IMR-90 (cell line): ENCODE results near the gene RAPGEFL1. TPM values are rescaled to one million over a fixed set of nuclear protein-coding genes. Genes with fewer than 3 reads are reported as not detected.

Experiments
- ATAC-seq: fragments of 200-7000 bp; cut with Tn5 transposase; 2 replicates; pipeline ENCODE4 v1.9.1; 2020; ENCODE audit warnings: low read depth, mild to moderate bottlenecking, moderate library complexity
- BruUV-seq: library from RNA; stranded (reverse); fragments of 400-500 nt; replicated peaks from 2 replicates; lab custom pipeline; 2021; lab: Mats Ljungman, UMichigan
- CTCF ChIA-PET: fragments of 300-600 bp; formaldehyde crosslinking; extraction: SDS; loops from one replicate; lab custom pipeline; 2021; ENCODE audit warnings: antibody characterized with exemption; lab: Yijun Ruan, JAX
- POLR2A ChIA-PET: fragments of 300-600 bp; sonication (Branson Sonifier 250); formaldehyde crosslinking; loops from one replicate; lab custom pipeline; 2022; ENCODE audit warnings: antibody characterized with exemption; ENCODE audit not compliant: unreplicated experiment; lab: Charles Lee
- DNase-seq: peaks from one replicate; pipeline ENCODE4 v3.0.0; 2013
- H2AFZ ChIP-seq: replicated peaks from 2 replicates; pipeline ENCODE3; 2013; ENCODE audit warnings: low read length, mild to moderate bottlenecking; ENCODE audit not compliant: poor library complexity
- H2AK5ac ChIP-seq: 2 replicates; pipeline ENCODE4 v1.6.1; 2013; ENCODE audit warnings: low read depth, low read length, inconsistent platforms
- H2AK9ac ChIP-seq: replicated peaks from 2 replicates; pipeline ENCODE3; 2013; ENCODE audit warnings: mild to moderate bottlenecking, low read depth, low read length, moderate library complexity; ENCODE audit not compliant: poor library complexity
- H2BK120ac ChIP-seq: 2 replicates; pipeline ENCODE4 v1.6.1; 2013; ENCODE audit warnings: low read depth, low read length, inconsistent platforms
- H2BK15ac ChIP-seq: 3 replicates; pipeline ENCODE4 v1.6.1; 2013; ENCODE audit warnings: low read depth, low read length, inconsistent platforms
- H2BK20ac ChIP-seq: 2 replicates; pipeline ENCODE4 v1.6.1; 2013; ENCODE audit warnings: low read depth, mild to moderate bottlenecking, inconsistent platforms, low read length, moderate library complexity
- H2BK5ac ChIP-seq: 2 replicates; pipeline ENCODE4 v1.6.1; 2013; ENCODE audit warnings: mild to moderate bottlenecking, low read depth, low read length, inconsistent platforms; ENCODE audit not compliant: poor library complexity, severe bottlenecking
- H3K14ac ChIP-seq: replicated peaks from 2 replicates; pipeline ENCODE4 v1.6.1; 2013; ENCODE audit warnings: low read depth, low read length, inconsistent platforms
- H3K18ac ChIP-seq: 2 replicates; pipeline ENCODE4 v1.6.1; 2013; ENCODE audit warnings: low read depth, low read length, control low read depth
- H3K23ac ChIP-seq: 2 replicates; pipeline ENCODE4 v1.6.1; 2013; ENCODE audit warnings: low read depth, low read length, inconsistent platforms
- H3K27ac ChIP-seq: 2 replicates; pipeline ENCODE4 v1.5.1; 2013; ENCODE audit warnings: mild to moderate bottlenecking, control low read depth, low read length; ENCODE audit not compliant: insufficient read depth
- H3K27me3 ChIP-seq: 2 replicates; pipeline ENCODE4 v1.6.1; 2013; ENCODE audit warnings: low read length; ENCODE audit not compliant: control insufficient read depth, insufficient read depth
- H3K36me3 ChIP-seq: 2 replicates; pipeline ENCODE4 v1.6.1; 2013; ENCODE audit warnings: low read length, mixed read lengths; ENCODE audit not compliant: control insufficient read depth, insufficient read depth
- H3K4ac ChIP-seq: 2 replicates; pipeline ENCODE4 v1.6.1; 2013; ENCODE audit warnings: low read depth, low read length, inconsistent platforms
- H3K4me1 ChIP-seq: 2 replicates; pipeline ENCODE4 v1.6.1; 2013; ENCODE audit warnings: low read length, mixed read lengths; ENCODE audit not compliant: control insufficient read depth, insufficient read depth
- H3K4me2 ChIP-seq: 2 replicates; pipeline ENCODE4 v1.6.1; 2013; ENCODE audit warnings: low read depth, mild to moderate bottlenecking, control low read depth, low read length, moderate library complexity
- H3K4me3 ChIP-seq: 2 replicates; pipeline ENCODE4 v1.5.1; 2013; ENCODE audit warnings: low read depth, mild to moderate bottlenecking, control low read depth, low read length, moderate library complexity; ENCODE audit not compliant: insufficient read depth
- H3K56ac ChIP-seq: 2 replicates; pipeline ENCODE4 v1.6.1; 2013; ENCODE audit warnings: low read length, inconsistent platforms; ENCODE audit not compliant: insufficient read depth; ENCODE audit errors: extremely low read depth
- H3K79me1 ChIP-seq, 2 experiments: 2 replicates each; pipeline ENCODE4 v1.6.1; 2013; ENCODE audit warnings: low read length in 2 of 2, inconsistent platforms in 1 of 2, low read depth in 1 of 2
- H3K9ac ChIP-seq: 2 replicates; pipeline ENCODE4 v1.6.1; 2013; ENCODE audit warnings: low read depth, low read length, control low read depth
- H3K9me1 ChIP-seq: 2 replicates; pipeline ENCODE4 v1.6.1; 2013; ENCODE audit warnings: low read length, inconsistent platforms; ENCODE audit not compliant: insufficient read depth
- H3K9me3 ChIP-seq: 2 replicates; pipeline ENCODE4 v1.6.1; 2013; ENCODE audit warnings: low read length; ENCODE audit not compliant: control insufficient read depth, insufficient read depth
- H4K20me1 ChIP-seq: 2 replicates; pipeline ENCODE4 v1.6.1; 2013; ENCODE audit warnings: low read length, inconsistent platforms; ENCODE audit not compliant: insufficient read depth
- H4K5ac ChIP-seq: 2 replicates; pipeline ENCODE4 v1.6.1; 2013; ENCODE audit warnings: mild to moderate bottlenecking, low read depth, low read length, control low read depth
- H4K8ac ChIP-seq, 2 experiments: 2 replicates each; pipeline ENCODE4 v1.6.1; 2013; ENCODE audit warnings: low read depth in 2 of 2, low read length in 2 of 2, control low read depth in 1 of 2, inconsistent platforms in 1 of 2
- H4K91ac ChIP-seq: 2 replicates; pipeline ENCODE4 v1.6.1; 2013; ENCODE audit warnings: low read depth, low read length, inconsistent platforms; ENCODE audit not compliant: insufficient read depth
- MAZ ChIP-seq: IDR thresholded peaks from 2 replicates; pipeline ENCODE4 v1.6.1; 2012; ENCODE audit warnings: low read depth, mild to moderate bottlenecking, low read length, improper control_type of control experiment, moderate library complexity, borderline replicate concordance
- NFE2L2 ChIP-seq: fragments of 150-350 bp; IDR thresholded peaks from 2 replicates; pipeline ENCODE4 v1.6.1; 2016; ENCODE audit warnings: low read depth, mild to moderate bottlenecking, low read length
- POLR2A ChIP-seq: IDR thresholded peaks from 2 replicates; pipeline ENCODE4 v1.6.1; 2012; ENCODE audit warnings: mild to moderate bottlenecking, low read depth, low read length
- WGBS, 2 experiments: methylation state at CpG; one replicate each; pipeline versions ENCODE4 v1.1.5 to v1.1.7; 2013; ENCODE audit warnings: missing lambda C conversion rate in 2 of 2; ENCODE audit not compliant: insufficient read length in 1 of 2; ENCODE audit errors: extremely low coverage in 2 of 2; 5-methylcytosine and 5-hydroxymethylcytosine counted together
- dilution Hi-C: fragments of 300-500 bp; cut with HindIII; formaldehyde crosslinking; loops from one replicate; pipeline ENCODE4 v1.14.3; 2018; ENCODE audit warnings: low sequenced_read_pairs; ENCODE audit not compliant: unreplicated experiment
- in situ Hi-C: fragments of 300-500 bp; cut with MboI; formaldehyde crosslinking; loops from 3 replicates; pipeline ENCODE4 v1.14.3; 2019; ENCODE audit warnings: low sequenced_read_pairs, inconsistent platforms, mixed read lengths
- intact Hi-C: fragments of 100-400 bp; cut with micrococcal nuclease; formaldehyde crosslinking; loops from 2 replicates; pipeline ENCODE4 v1.10.0; 2022
- polyA plus RNA-seq, 3 experiments: library from polyadenylated mRNA; depleted of rRNA; stranded (reverse); fragments of >200 nt; gene quantifications; 2 replicates each; pipeline ENCODE4 v1.2.3, GENCODE V29; 2012; ENCODE audit warnings: low replicate concordance in 1 of 3
- total RNA-seq: library from RNA; depleted of rRNA; stranded (reverse); fragments of >200 nt; gene quantifications from 2 replicates; pipeline ENCODE4 v1.2.3, GENCODE V29; 2012
- TF ChIP-seq, protein P1 (sequence below): fragments of 150-350 bp; IDR thresholded peaks from 2 replicates; pipeline ENCODE4 v1.6.1; 2017; ENCODE audit warnings: mild to moderate bottlenecking, antibody characterized with exemption, low read length, low read depth

RAPGEFL1 gene
- total and polyA plus RNA-seq, 2 of the 4 experiments (the other 2 are of a cell fraction), result 0.54 to 5.6 TPM

- intact Hi-C loops, result no loop called here
- no peak overlapping the region for H2BK15ac ChIP-seq
- H3K79me1 ChIP-seq, result peaks cover 30 to 55% of the 10 kb centered on the region in 2 experiments
- WGBS, 2 experiments, result 80% methylated on average over 1 of the region's 3 CpGs; no CpG with 5 or more reads in 1 of the 2 experiments
- no peak overlapping the region for H3K23ac ChIP-seq
- H3K9me3 ChIP-seq, result no peaks in the 10 kb centered on the region
- POLR2A ChIA-PET, result no interaction called here
- no peak overlapping the region for H3K9ac ChIP-seq
- no peak overlapping the region for H3K4me3 ChIP-seq
- no peak overlapping the region for H4K8ac ChIP-seq
- DNase-seq (no peak), ATAC-seq (no peak)
- H2BK120ac ChIP-seq, result no peak overlapping the region
- CTCF ChIA-PET, result interaction anchor here (1.3 kb wide), 1 partner anchor 35 kb away, joined by 4 read pairs; no protein-coding TSS in a partner anchor
- H3K27me3 ChIP-seq, result no peaks in the 10 kb centered on the region
- H3K36me3 ChIP-seq, result peaks cover 38% of the 10 kb centered on the region
- H4K91ac ChIP-seq, result no peak overlapping the region
- in situ Hi-C loops, result no loop called here
- H3K4me1 ChIP-seq, result no peaks in the 10 kb centered on the region
- H2BK5ac ChIP-seq, result no peak overlapping the region
- H3K14ac ChIP-seq, result no peak overlapping the region
- H2AFZ ChIP-seq, result no peak overlapping the region
- no peak overlapping the region for H2BK20ac ChIP-seq
- dilution Hi-C loops, result no loop called here
- no peak overlapping the region for H2AK5ac ChIP-seq
- H3K4ac ChIP-seq, result no peak overlapping the region
- H3K9me1 ChIP-seq, result peaks cover 7% of the 10 kb centered on the region
- no peak overlapping the region for H2AK9ac ChIP-seq
- H4K20me1 ChIP-seq, result peaks cover 13% of the 10 kb centered on the region
- H4K5ac ChIP-seq, result no peak overlapping the region
- no peak overlapping the region for H3K18ac ChIP-seq
- H3K4me2 ChIP-seq, result no peak overlapping the region
- no peak overlapping the region for H3K27ac ChIP-seq
- H3K56ac ChIP-seq, result no peak overlapping the region
- no TSS peak for BruUV-seq
- no peak for TF ChIP-seq NFE2L2
- TF ChIP-seq, protein P1, sequence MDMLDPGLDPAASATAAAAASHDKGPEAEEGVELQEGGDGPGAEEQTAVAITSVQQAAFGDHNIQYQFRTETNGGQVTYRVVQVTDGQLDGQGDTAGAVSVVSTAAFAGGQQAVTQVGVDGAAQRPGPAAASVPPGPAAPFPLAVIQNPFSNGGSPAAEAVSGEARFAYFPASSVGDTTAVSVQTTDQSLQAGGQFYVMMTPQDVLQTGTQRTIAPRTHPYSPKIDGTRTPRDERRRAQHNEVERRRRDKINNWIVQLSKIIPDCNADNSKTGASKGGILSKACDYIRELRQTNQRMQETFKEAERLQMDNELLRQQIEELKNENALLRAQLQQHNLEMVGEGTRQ, result no peak
- no peak for TF ChIP-seq MAZ
- no peak for TF ChIP-seq POLR2A
Measured at GRCh38 chr17:40148527-40148926, 28.7 kb upstream of the RAPGEFL1 start.
